ENCODE measurements around the gene C5orf15.

C5orf15 gene

GRCh38 chr5:133918316-133918715 is 50.1 kb downstream of the C5orf15 start:
- DNase-seq = no peak

GRCh38 chr5:133917785-133918184 is 50.6 kb downstream of the C5orf15 start:
- no peak for DNase-seq

GRCh38 chr5:133916914-133917313 is 51.5 kb downstream of the C5orf15 start:
- no peak for DNase-seq

- no peak for DNase-seq
Measured at GRCh38 chr5:133916479-133916878, 51.9 kb downstream of the C5orf15 start.

- no peak for DNase-seq
Measured at GRCh38 chr5:133914434-133914833, 54.0 kb downstream of the C5orf15 start.

- no peak for DNase-seq
Measured at GRCh38 chr5:133913413-133914155, 54.8 kb downstream of the C5orf15 start.

GRCh38 chr5:133912951-133913350 is 55.5 kb downstream of the C5orf15 start:
- no peak for DNase-seq

- no peak for DNase-seq
Measured at GRCh38 chr5:133910571-133910970, 57.9 kb downstream of the C5orf15 start.

- no peak for DNase-seq
Measured at GRCh38 chr5:133909603-133910002, 58.8 kb downstream of the C5orf15 start.

GRCh38 chr5:133907075-133907474 is 61.4 kb downstream of the C5orf15 start:
- no peak for DNase-seq

GRCh38 chr5:133906303-133906702 is 62.1 kb downstream of the C5orf15 start:
- DNase-seq = no peak

Data from activated effector memory CD4-positive, alpha-beta T cell treated with anti-CD3 and anti-CD28 coated beads, Interleukin-2, amount 50 U/mL, for 16 hours (primary cell).